ENCODE data around the gene NAGS. TPM values are rescaled to one million over a fixed set of nuclear protein-coding genes. Genes with fewer than 3 reads are reported as not detected.

The NAGS gene
- total RNA-seq, 1 donor from 2014 or later: 1.0 TPM

DNA sequence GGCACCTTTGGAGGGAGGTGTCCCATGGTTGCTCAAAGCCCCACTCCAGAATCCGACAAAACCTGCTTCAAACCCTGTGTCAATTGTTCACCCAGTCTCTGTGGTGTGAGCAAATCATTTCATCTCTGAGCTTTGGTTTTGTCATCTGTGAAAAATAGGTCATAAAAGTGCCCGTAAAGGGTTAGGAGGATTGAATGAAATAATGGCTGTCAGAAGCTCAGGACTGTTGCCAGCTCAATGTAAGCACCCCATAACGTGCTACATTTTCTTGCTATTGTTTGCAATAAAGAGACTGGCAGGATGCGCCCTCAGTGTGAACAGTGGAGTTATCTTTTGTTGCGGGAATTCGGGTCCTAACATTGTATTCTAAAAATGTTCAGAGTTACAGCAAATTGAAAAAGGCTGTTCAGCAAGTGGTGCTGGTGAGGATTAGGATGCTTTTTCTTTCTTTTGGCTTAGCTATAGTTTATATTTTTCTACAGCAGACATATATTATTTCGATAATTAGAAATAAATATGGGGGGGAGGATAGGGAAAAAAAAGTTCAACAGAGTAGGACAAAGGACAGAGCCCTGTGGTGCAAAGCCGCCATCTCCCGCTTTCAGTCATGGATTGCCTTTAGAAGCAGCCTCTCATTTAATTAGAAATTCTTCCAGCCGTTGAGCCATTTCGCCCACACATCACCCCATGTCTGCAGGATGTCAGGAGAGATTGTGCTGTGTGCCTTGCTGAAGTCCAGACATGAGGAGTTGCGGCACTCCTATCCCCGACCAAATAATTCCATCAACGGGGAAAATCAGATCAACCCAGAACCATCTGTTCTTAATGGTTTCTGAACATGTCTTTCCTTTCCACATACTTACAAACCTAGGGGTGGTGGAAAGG is 29.8 kb upstream of the NAGS start:
- Histone ChIP-seq H3K27me3 (ENCODE audit: insufficient read depth, low read length) (peaks cover 33% of the 10 kb centered on the region), H3K9me3 (ENCODE audit: insufficient read depth, low read depth, low read length) (no peaks in the 10 kb centered on the region), H3K36me3 (ENCODE audit: insufficient read depth, low read length) (no peaks in the 10 kb centered on the region), H3K4me2 (ENCODE audit: low read length) (no peak overlapping the region), H2AFZ (ENCODE audit: low read depth, low read length) (peak overlapping the region; percentile 20), H3K9ac (ENCODE audit: low read length) (no peak overlapping the region), H3K4me3 (ENCODE audit: insufficient read depth, low read depth, low read length) (no peak overlapping the region), H3K27ac (ENCODE audit: low read depth, low read length) (no peak overlapping the region), H3K4me1 (ENCODE audit: insufficient read depth, low read length) (no peaks in the 10 kb centered on the region), H4K20me1 (ENCODE audit: insufficient read depth, low read length) (no peaks in the 10 kb centered on the region), H3K79me2 (ENCODE audit: insufficient read depth, low read length) (no peaks in the 10 kb centered on the region)
- DNase-seq (ENCODE audit: low read depth) (no peak), FAIRE-seq (no peak)
- Mint-ChIP-seq H3K9me3 (ENCODE audit: unreplicated experiment) (no peaks in the 10 kb centered on the region), H3K27ac (ENCODE audit: unreplicated experiment) (no peak overlapping the region), H3K27me3 (ENCODE audit: low read depth, unreplicated experiment) (peaks cover 52% of the 10 kb centered on the region), H3K4me1 (ENCODE audit: low read depth, unreplicated experiment) (no peaks in the 10 kb centered on the region), H3K4me3 (ENCODE audit: unreplicated experiment) (no peak overlapping the region), H3K36me3 (ENCODE audit: low read depth, unreplicated experiment) (no peaks in the 10 kb centered on the region)
- TF ChIP-seq, protein P1, sequence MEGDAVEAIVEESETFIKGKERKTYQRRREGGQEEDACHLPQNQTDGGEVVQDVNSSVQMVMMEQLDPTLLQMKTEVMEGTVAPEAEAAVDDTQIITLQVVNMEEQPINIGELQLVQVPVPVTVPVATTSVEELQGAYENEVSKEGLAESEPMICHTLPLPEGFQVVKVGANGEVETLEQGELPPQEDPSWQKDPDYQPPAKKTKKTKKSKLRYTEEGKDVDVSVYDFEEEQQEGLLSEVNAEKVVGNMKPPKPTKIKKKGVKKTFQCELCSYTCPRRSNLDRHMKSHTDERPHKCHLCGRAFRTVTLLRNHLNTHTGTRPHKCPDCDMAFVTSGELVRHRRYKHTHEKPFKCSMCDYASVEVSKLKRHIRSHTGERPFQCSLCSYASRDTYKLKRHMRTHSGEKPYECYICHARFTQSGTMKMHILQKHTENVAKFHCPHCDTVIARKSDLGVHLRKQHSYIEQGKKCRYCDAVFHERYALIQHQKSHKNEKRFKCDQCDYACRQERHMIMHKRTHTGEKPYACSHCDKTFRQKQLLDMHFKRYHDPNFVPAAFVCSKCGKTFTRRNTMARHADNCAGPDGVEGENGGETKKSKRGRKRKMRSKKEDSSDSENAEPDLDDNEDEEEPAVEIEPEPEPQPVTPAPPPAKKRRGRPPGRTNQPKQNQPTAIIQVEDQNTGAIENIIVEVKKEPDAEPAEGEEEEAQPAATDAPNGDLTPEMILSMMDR (IDR thresholded peaks at IDR 0.05; ENCODE audit: insufficient read depth, low read depth, low read length): no peak
- no peak for TF ChIP-seq EZH2 (IDR thresholded peaks at IDR 0.05; ENCODE audit: insufficient read depth, low read length)

DNA sequence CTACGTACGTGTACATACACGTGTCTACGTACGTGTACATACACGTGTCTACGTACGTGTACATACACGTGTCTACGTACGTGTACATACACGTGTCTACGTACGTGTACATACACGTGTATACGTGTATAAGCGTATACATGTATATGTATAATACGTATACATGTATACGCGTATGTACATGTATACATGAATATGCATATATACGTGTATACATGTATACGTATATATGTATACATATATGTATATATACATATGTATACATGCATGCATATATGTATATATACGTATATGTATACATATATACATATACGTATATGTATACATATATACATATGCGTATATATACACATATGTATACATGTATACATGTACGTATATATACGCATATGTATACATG is 28.5 kb upstream of the NAGS start:
- H3K4me2 ChIP-seq (ENCODE audit: low read length): no peak overlapping the region
- H3K27me3 Mint-ChIP-seq (ENCODE audit: low read depth, unreplicated experiment): peaks cover 58% of the 10 kb centered on the region
- H3K36me3 ChIP-seq (ENCODE audit: insufficient read depth, low read length): no peaks in the 10 kb centered on the region
- peaks cover 31% of the 10 kb centered on the region for H3K27me3 ChIP-seq (ENCODE audit: insufficient read depth, low read length)
- H2AFZ ChIP-seq (ENCODE audit: low read depth, low read length): no peak overlapping the region
- no peak for DNase-seq (ENCODE audit: low read depth)
- no peak overlapping the region for H3K9ac ChIP-seq (ENCODE audit: low read length)
- no peaks in the 10 kb centered on the region for H3K4me1 Mint-ChIP-seq (ENCODE audit: low read depth, unreplicated experiment)
- no peak for FAIRE-seq
- no peaks in the 10 kb centered on the region for H3K9me3 Mint-ChIP-seq (ENCODE audit: unreplicated experiment)
- TF ChIP-seq, protein P1 (IDR thresholded peaks at IDR 0.05; ENCODE audit: insufficient read depth, low read depth, low read length): no peak
- no peak for TF ChIP-seq EZH2 (IDR thresholded peaks at IDR 0.05; ENCODE audit: insufficient read depth, low read length)
- H3K79me2 ChIP-seq (ENCODE audit: insufficient read depth, low read length): no peaks in the 10 kb centered on the region
- no peak overlapping the region for H3K4me3 ChIP-seq (ENCODE audit: insufficient read depth, low read depth, low read length)
- H4K20me1 ChIP-seq (ENCODE audit: insufficient read depth, low read length): no peaks in the 10 kb centered on the region
- no peak overlapping the region for H3K27ac Mint-ChIP-seq (ENCODE audit: unreplicated experiment)
- H3K4me3 Mint-ChIP-seq (ENCODE audit: unreplicated experiment): no peak overlapping the region
- H3K4me1 ChIP-seq (ENCODE audit: insufficient read depth, low read length): no peaks in the 10 kb centered on the region
- H3K27ac ChIP-seq (ENCODE audit: low read depth, low read length): no peak overlapping the region
- H3K36me3 Mint-ChIP-seq (ENCODE audit: low read depth, unreplicated experiment): no peaks in the 10 kb centered on the region
- H3K9me3 ChIP-seq (ENCODE audit: insufficient read depth, low read depth, low read length): no peaks in the 10 kb centered on the region

Data from astrocyte (in vitro differentiated cells and primary cell).